ENCODE measurements around the gene EPB41L4A.
A peak's percentile ranks its signal among the peaks of the same experiment; 100 is the strongest.

EPB41L4A gene

GRCh38 chr5:112160652-112161391 lies 258.3 kb downstream of the EPB41L4A start:
- DNase-seq (ENCODE audit: low read depth) = peak; percentile 92

GRCh38 chr5:112159435-112159834 lies 259.6 kb downstream of the EPB41L4A start:
- DNase-seq (ENCODE audit: low read depth) = no peak

- no peak for DNase-seq (ENCODE audit: low read depth)
Observed at GRCh38 chr5:112156211-112156610, 262.9 kb downstream of the EPB41L4A start.

- DNase-seq (ENCODE audit: low read depth) = no peak
Observed at GRCh38 chr5:112154940-112155686, 264.0 kb downstream of the EPB41L4A start.

GRCh38 chr5:112149727-112150126 lies 269.4 kb downstream of the EPB41L4A start:
- no peak for DNase-seq (ENCODE audit: low read depth)

GRCh38 chr5:112146323-112147226 lies 272.5 kb downstream of the EPB41L4A start:
- DNase-seq (ENCODE audit: low read depth) = no peak

GRCh38 chr5:112143690-112144089 lies 275.4 kb downstream of the EPB41L4A start:
- no peak for DNase-seq (ENCODE audit: low read depth)

GRCh38 chr5:112142769-112143270 lies 276.3 kb downstream of the EPB41L4A start:
- no peak for DNase-seq (ENCODE audit: low read depth)

- DNase-seq (ENCODE audit: low read depth) = no peak
Observed at GRCh38 chr5:112141582-112141981, 277.5 kb downstream of the EPB41L4A start.

GRCh38 chr5:112138526-112138925 lies 280.6 kb downstream of the EPB41L4A start:
- no peak for DNase-seq (ENCODE audit: low read depth)

GRCh38 chr5:112136773-112137172 lies 282.3 kb downstream of the EPB41L4A start:
- no peak for DNase-seq (ENCODE audit: low read depth)

- DNase-seq (ENCODE audit: low read depth) = no peak
Observed at GRCh38 chr5:112127861-112128260, 291.2 kb downstream of the EPB41L4A start.

- no peak for DNase-seq (ENCODE audit: low read depth)
Observed at GRCh38 chr5:112126982-112127381, 292.1 kb downstream of the EPB41L4A start.

- no peak for DNase-seq (ENCODE audit: low read depth)
Observed at GRCh38 chr5:112125903-112126302, 293.2 kb downstream of the EPB41L4A start.

GRCh38 chr5:112124788-112125187 lies 294.3 kb downstream of the EPB41L4A start:
- DNase-seq (ENCODE audit: low read depth) = no peak

- DNase-seq (ENCODE audit: low read depth) = no peak
Observed at GRCh38 chr5:112123086-112123485, 296.0 kb downstream of the EPB41L4A start.

- no peak for DNase-seq (ENCODE audit: low read depth)
Observed at GRCh38 chr5:112122353-112122752, 296.7 kb downstream of the EPB41L4A start.

GRCh38 chr5:112121258-112121657 lies 297.8 kb downstream of the EPB41L4A start:
- DNase-seq (ENCODE audit: low read depth) = no peak

GRCh38 chr5:112119969-112120368 lies 299.1 kb downstream of the EPB41L4A start:
- DNase-seq (ENCODE audit: low read depth) = no peak

- DNase-seq (ENCODE audit: low read depth) = no peak
Observed at GRCh38 chr5:112119508-112119907, 299.6 kb downstream of the EPB41L4A start.

GRCh38 chr5:112117551-112117950 lies 301.5 kb downstream of the EPB41L4A start:
- no peak for DNase-seq (ENCODE audit: low read depth)

GRCh38 chr5:112116371-112116770 lies 302.7 kb downstream of the EPB41L4A start:
- DNase-seq (ENCODE audit: low read depth) = no peak

All from stimulated activated CD8-positive, alpha-beta memory T cell treated with anti-CD3 and anti-CD28 coated beads, Interleukin-15, amount 100 ng/mL, for 24 hours (primary cell).